NCI-H1694 (cell line): ENCODE results near the gene COPS8.

ENCODE experiments used
- DNase-seq: peaks from one replicate; lab custom pipeline; 2025; lab: John Stamatoyannopoulos, UW

The COPS8 gene

GRCh38 chr2:237130562-237131421, 45.1 kb downstream of the COPS8 start:
- no peak for DNase-seq

- DNase-seq = no peak
Observed at GRCh38 chr2:237131749-237132533, 46.3 kb downstream of the COPS8 start.

- peak; percentile 13 for DNase-seq
Observed at GRCh38 chr2:237132799-237133198, 47.1 kb downstream of the COPS8 start.

- DNase-seq = no peak
Observed at GRCh38 chr2:237134321-237135230, 48.9 kb downstream of the COPS8 start.

GRCh38 chr2:237136824-237137223, 51.1 kb downstream of the COPS8 start:
- DNase-seq = no peak

GRCh38 chr2:237137626-237138323, 52.1 kb downstream of the COPS8 start:
- no peak for DNase-seq

GRCh38 chr2:237139123-237139675, 53.5 kb downstream of the COPS8 start:
- no peak for DNase-seq

GRCh38 chr2:237140689-237141285, 55.1 kb downstream of the COPS8 start:
- DNase-seq = no peak

- DNase-seq = no peak
Observed at GRCh38 chr2:237141571-237142051, 55.9 kb downstream of the COPS8 start.

- DNase-seq = no peak
Observed at GRCh38 chr2:237143118-237143517, 57.4 kb downstream of the COPS8 start.

GRCh38 chr2:237143676-237144440, 58.2 kb downstream of the COPS8 start:
- no peak for DNase-seq

GRCh38 chr2:237144516-237144915, 58.8 kb downstream of the COPS8 start:
- no peak for DNase-seq

- DNase-seq = no peak
Observed at GRCh38 chr2:237147317-237147716, 61.6 kb downstream of the COPS8 start.

- no peak for DNase-seq
Observed at GRCh38 chr2:237148624-237149023, 62.9 kb downstream of the COPS8 start.

GRCh38 chr2:237149425-237149824, 63.7 kb downstream of the COPS8 start:
- DNase-seq = no peak
